Omental fat pad (tissue), 4 donors: Measurements from ENCODE around the gene ADRB1. TPM values are rescaled to one million over a fixed set of nuclear protein-coding genes. Genes with fewer than 3 reads are reported as not detected.

ENCODE experiments used
- total RNA-seq, 4 donors: library from RNA; depleted of rRNA; stranded (reverse); fragments of >200 nt; gene quantifications; one replicate each; pipeline ENCODE4 v1.1.0, GENCODE V29; 2016

The ADRB1 gene
- total RNA-seq, 4 donors from 2014 or later: 4.3 to 16.7 (median 6.4) TPM

Other genes with a start within 250 kb of the ADRB1 start
- gene DCLRE1A, start 189.8 kb upstream of the ADRB1 start, total RNA-seq: 1 to 10 TPM; 2.2 to 3.9 (median 3.6) TPM
- gene NHLRC2, start 189.2 kb upstream of the ADRB1 start, total RNA-seq: 100 to 1,000 TPM in 1 of 4 donors, 10 to 100 TPM in 3; 18.0 to 117 (median 24.1) TPM
- 10 to 100 TPM; 14.5 to 31.8 (median 19.3) TPM for gene CCDC186, start 130.3 kb downstream of the ADRB1 start, total RNA-seq
- gene TDRD1, start 135.5 kb downstream of the ADRB1 start, total RNA-seq: under 1 TPM in 3 of 4 donors, not detected in 1; 0.24 to 0.46 (median 0.31) TPM
- gene VWA2, start 195.4 kb downstream of the ADRB1 start, total RNA-seq: 1 to 10 TPM in 1 of 4 donors, under 1 TPM in 2, not detected in 1; 0.09 to 1.4 (median 0.48) TPM